HCT116 (cell line): ENCODE results near the gene PCDHGA7. TPM values are rescaled to one million over a fixed set of nuclear protein-coding genes. Genes with fewer than 3 reads are reported as not detected.

ENCODE experiments used
- ATAC-seq: fragments of 200-7000 bp; cut with Tn5 transposase; 2 replicates; pipeline ENCODE4 v1.9.1; 2020; ENCODE audit warnings: mild to moderate bottlenecking, moderate library complexity
- BruUV-seq: library from RNA; stranded (reverse); fragments of 400-500 nt; replicated peaks from 2 replicates; lab custom pipeline; 2021; lab: Mats Ljungman, UMichigan
- CTCF ChIA-PET: fragments of 300-600 bp; sonication (Branson Sonifier 250); formaldehyde crosslinking; loops from one replicate; lab custom pipeline; 2021; ENCODE audit warnings: antibody characterized with exemption; lab: Charles Lee
- POLR2A ChIA-PET: fragments of 300-600, 350-600 bp; sonication (Branson Sonifier 250); formaldehyde crosslinking; loops from one replicate; lab custom pipeline; 2021; ENCODE audit warnings: antibody characterized with exemption; lab: Charles Lee
- RAD21 ChIA-PET, 2 experiments: fragments of 300-600 bp; sonication (Branson Sonifier 250); formaldehyde crosslinking; loops; one replicate each; lab custom pipeline; 2023; ENCODE audit warnings: low total read pairs in 2 of 2; ENCODE audit not compliant: uncharacterized antibody in 2 of 2, unreplicated experiment in 2 of 2, low non-redundant PET in 1 of 2; lab: Charles Lee
- DNase-seq: peaks from one replicate; pipeline ENCODE4 v3.0.0-alpha.2; 2010; ENCODE audit warnings: low read depth, low spot score
- H2AFZ ChIP-seq: fragments of 200-600 bp; shearing (Covaris generic), sonication (generic); 2 replicates; pipeline ENCODE4 v1.6.1; 2017; ENCODE audit warnings: low read depth, mixed run types, mixed read lengths, antibody characterized with exemption, low read length; ENCODE audit not compliant: poor library complexity, severe bottlenecking
- H3K27ac ChIP-seq: 2 replicates; pipeline ENCODE4 v1.5.1; 2012; ENCODE audit warnings: low read depth, low read length
- H3K27me3 ChIP-seq: fragments of 200-600 bp; sonication (generic); 2 replicates; pipeline ENCODE4 v1.6.1; 2016; ENCODE audit warnings: mixed run types, low read length, mixed read lengths; ENCODE audit not compliant: insufficient read depth
- H3K36me3 ChIP-seq, 2 experiments: fragments of 200-500 bp in 1 of 2; fragments of 200-600 bp in 1 of 2; sonication (Bioruptor generic) in 1 of 2; sonication (generic) in 1 of 2; 2 replicates each; pipeline versions ENCODE4 v1.5.1 to v1.6.1; 2014 to 2016; ENCODE audit warnings: low read length in 2 of 2, inconsistent platforms in 1 of 2, mixed read lengths in 1 of 2, mixed run types in 1 of 2; ENCODE audit not compliant: insufficient read depth in 2 of 2, control insufficient read depth in 1 of 2
- H3K4me1 ChIP-seq, 2 experiments: fragments of 200-600 bp in 1 of 2; sonication (generic) in 1 of 2; 2 replicates each; pipeline versions ENCODE4 v1.5.1 to v1.6.1; 2012 to 2017; ENCODE audit warnings: low read length in 2 of 2, inconsistent platforms in 1 of 2, mild to moderate bottlenecking in 1 of 2, mixed read lengths in 1 of 2, mixed run types in 1 of 2, moderate library complexity in 1 of 2; ENCODE audit not compliant: insufficient read depth in 2 of 2, control insufficient read depth in 1 of 2
- H3K4me2 ChIP-seq: fragments of 200-600 bp; sonication (generic); 2 replicates; pipeline ENCODE4 v1.6.1; 2017; ENCODE audit warnings: mixed run types, low read length, mixed read lengths
- H3K4me3 ChIP-seq, 2 experiments: fragments of 200-600 bp in 1 of 2; sonication (generic) in 1 of 2; replicated peaks in 1 of 2; 2 replicates each; pipeline ENCODE4 v1.5.1; 2011 to 2016; ENCODE audit warnings: low read length in 2 of 2, control low read depth in 1 of 2, low read depth in 1 of 2, mild to moderate bottlenecking in 1 of 2, mixed read lengths in 1 of 2, mixed run types in 1 of 2
- H3K79me2 ChIP-seq: fragments of 200-600 bp; sonication (generic); 2 replicates; pipeline ENCODE4 v1.6.1; 2017; ENCODE audit warnings: mild to moderate bottlenecking, mixed run types, low read length, moderate library complexity, mixed read lengths; ENCODE audit not compliant: insufficient read depth
- H3K9ac ChIP-seq: fragments of 200-600 bp; sonication (generic); 2 replicates; pipeline ENCODE4 v1.6.1; 2016; ENCODE audit warnings: low read length, mixed read lengths
- H3K9me2 ChIP-seq: fragments of 200-600 bp; sonication (generic), shearing (Covaris generic); 2 replicates; pipeline ENCODE4 v1.6.1; 2017; ENCODE audit warnings: mixed run types, mild to moderate bottlenecking, moderate library complexity; ENCODE audit not compliant: insufficient read depth
- H3K9me3 ChIP-seq, 2 experiments: fragments of 200-500 bp in 1 of 2; fragments of 200-600 bp in 1 of 2; sonication (Bioruptor generic) in 1 of 2; sonication (generic) in 1 of 2; 2 replicates each; pipeline ENCODE4 v1.6.1; 2014 to 2017; ENCODE audit warnings: low read length in 2 of 2, mixed read lengths in 2 of 2, inconsistent platforms in 1 of 2, low read depth in 1 of 2, mild to moderate bottlenecking in 1 of 2, mixed run types in 1 of 2, moderate library complexity in 1 of 2; ENCODE audit not compliant: control insufficient read depth in 1 of 2, insufficient read depth in 1 of 2
- H4K20me1 ChIP-seq: fragments of 200-600 bp; sonication (generic), shearing (Covaris generic); 2 replicates; pipeline ENCODE4 v1.6.1; 2017; ENCODE audit warnings: mixed run types, mild to moderate bottlenecking, moderate library complexity; ENCODE audit not compliant: insufficient read depth
- CEBPB ChIP-seq: IDR thresholded peaks from 2 replicates; pipeline ENCODE4 v1.6.1; 2012; ENCODE audit warnings: low read depth
- EGR1 ChIP-seq: IDR thresholded peaks from 2 replicates; pipeline ENCODE4 v1.6.1; 2012; ENCODE audit warnings: low read depth
- EZH2 ChIP-seq: fragments of 200-600 bp; sonication (generic); IDR thresholded peaks from 2 replicates; pipeline ENCODE4 v1.6.1; 2017; ENCODE audit warnings: antibody characterized with exemption, mixed run types
- JUND ChIP-seq: IDR thresholded peaks from 2 replicates; pipeline ENCODE4 v1.6.1; 2012
- POLR2AphosphoS5 ChIP-seq: IDR thresholded peaks from 2 replicates; pipeline ENCODE4 v1.6.1; 2011; ENCODE audit warnings: mild to moderate bottlenecking, low read depth, low read length, moderate library complexity
- RAD21 ChIP-seq: IDR thresholded peaks from 2 replicates; pipeline ENCODE4 v1.6.1; 2012; ENCODE audit warnings: low read depth, mild to moderate bottlenecking
- SIN3A ChIP-seq: IDR thresholded peaks from 2 replicates; pipeline ENCODE4 v1.6.1; 2012; ENCODE audit warnings: low read depth
- SP1 ChIP-seq: IDR thresholded peaks from 2 replicates; pipeline ENCODE4 v1.6.1; 2012; ENCODE audit warnings: low read depth
- TCF7L2 ChIP-seq: IDR thresholded peaks from 2 replicates; pipeline ENCODE4 v1.7.0; 2011; ENCODE audit warnings: borderline replicate concordance, inconsistent platforms; ENCODE audit not compliant: insufficient read depth, insufficient read length; ENCODE audit errors: extremely low read depth
- ZFX ChIP-seq: fragments of 450-650 bp; IDR thresholded peaks from 2 replicates; pipeline ENCODE4 v1.6.1; 2017
- ZNF274 ChIP-seq: fragments of 200-500 bp; sonication (Bioruptor generic); IDR thresholded peaks from 2 replicates; pipeline ENCODE4 v1.6.1; 2014; ENCODE audit warnings: mild to moderate bottlenecking, low read depth, low read length, inconsistent platforms
- intact Hi-C: fragments of 100-400 bp; cut with micrococcal nuclease; formaldehyde crosslinking; loops from 2 replicates; pipeline ENCODE4 v1.10.0; 2022
- total RNA-seq: library from RNA; stranded (reverse); gene quantifications from one replicate; pipeline ENCODE4 v1.2.1, GENCODE V29; 2021; ENCODE audit not compliant: unreplicated experiment
- TF ChIP-seq, protein P1 (sequence below), 3 experiments: fragments of 200-600 bp in 1 of 3; sonication (generic) in 1 of 3; IDR thresholded peaks in 2 of 3; conservative IDR thresholded peaks in 1 of 3; 2 replicates each; pipeline ENCODE4 v1.5.1; 2012 to 2017; ENCODE audit warnings: low read depth in 2 of 3, low read length in 2 of 3, antibody characterized with exemption in 1 of 3, borderline replicate concordance in 1 of 3, control low read depth in 1 of 3, mild to moderate bottlenecking in 1 of 3, mixed read lengths in 1 of 3, mixed run types in 1 of 3, moderate library complexity in 1 of 3; ENCODE audit not compliant: insufficient read depth in 1 of 3
- TF ChIP-seq, protein P2 (sequence below): IDR thresholded peaks from 2 replicates; pipeline ENCODE4 v1.6.1; 2012; ENCODE audit warnings: low read depth
- TF ChIP-seq, protein P3 (sequence below): IDR thresholded peaks from 2 replicates; pipeline ENCODE4 v1.6.1; 2012

The PCDHGA7 gene
- total RNA-seq, 1 experiment from 2014 or later = not detected

DNA sequence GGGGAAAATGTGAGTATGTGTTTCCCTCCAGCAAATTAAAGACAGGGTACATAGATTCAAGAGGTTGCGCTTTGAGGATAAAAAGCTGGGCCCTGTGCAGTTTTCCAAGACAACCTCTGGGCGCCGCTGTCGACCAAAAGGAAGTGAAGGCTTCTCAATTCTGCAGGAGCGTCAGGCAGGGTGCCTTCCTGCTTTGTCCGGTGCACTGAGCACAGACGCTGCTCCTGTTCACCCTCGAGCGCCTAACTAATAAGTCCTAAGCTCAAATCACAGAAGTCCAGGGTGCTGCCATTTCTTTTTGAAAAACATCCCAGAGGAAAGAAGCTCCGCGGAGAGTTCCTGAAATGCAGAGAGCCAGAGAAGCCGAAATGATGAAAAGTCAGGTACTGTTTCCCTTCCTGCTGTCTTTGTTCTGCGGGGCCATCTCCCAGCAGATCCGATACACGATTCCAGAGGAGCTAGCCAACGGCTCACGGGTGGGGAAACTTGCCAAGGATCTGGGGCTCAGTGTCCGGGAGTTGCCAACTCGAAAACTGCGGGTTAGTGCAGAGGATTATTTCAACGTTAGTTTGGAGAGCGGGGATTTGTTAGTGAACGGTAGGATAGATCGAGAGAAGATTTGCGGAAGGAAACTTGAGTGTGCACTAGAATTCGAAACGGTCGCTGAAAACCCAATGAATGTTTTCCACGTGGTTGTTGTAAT lies 32.5 kb upstream of the PCDHGA7 start, which contains the start of gene PCDHGB1:
TSS of gene PCDHGB1 (plus strand) at position 183 of the 703 bp plus-strand sequence. CDS start at position 345, 162 bp downstream.
- BruUV-seq = no TSS peak
- no peak within 1 kb of the TSS for H3K4me3 ChIP-seq
- no peaks in the 10 kb centered on the region; a peak in 1 of 4 replicates for H3K9me3 ChIP-seq
- no peak within 1 kb of the TSS for H2AFZ ChIP-seq
- H3K9ac ChIP-seq = no peak within 1 kb of the TSS
- no peaks in the 10 kb centered on the region for H3K9me2 ChIP-seq
- H3K4me2 ChIP-seq = no peak within 1 kb of the TSS
- ChIA-PET POLR2A (no interaction called here), RAD21 (no interaction called here), CTCF (interaction anchor here (0.6 to 1.5 kb wide), 3 partner anchors 8 to 217 kb away, joined by 3 to 4 read pairs (median 4); partner anchors contain the start of gene TAF7)
- DNase-seq = no peak
- no peaks in the 10 kb centered on the region for H3K4me1 ChIP-seq
- no peaks in the 10 kb centered on the region for H3K27me3 ChIP-seq
- no peaks in the 10 kb centered on the region for H3K79me2 ChIP-seq
- TF ChIP-seq RAD21 = peak; percentile 43
- TF ChIP-seq, protein P1, sequence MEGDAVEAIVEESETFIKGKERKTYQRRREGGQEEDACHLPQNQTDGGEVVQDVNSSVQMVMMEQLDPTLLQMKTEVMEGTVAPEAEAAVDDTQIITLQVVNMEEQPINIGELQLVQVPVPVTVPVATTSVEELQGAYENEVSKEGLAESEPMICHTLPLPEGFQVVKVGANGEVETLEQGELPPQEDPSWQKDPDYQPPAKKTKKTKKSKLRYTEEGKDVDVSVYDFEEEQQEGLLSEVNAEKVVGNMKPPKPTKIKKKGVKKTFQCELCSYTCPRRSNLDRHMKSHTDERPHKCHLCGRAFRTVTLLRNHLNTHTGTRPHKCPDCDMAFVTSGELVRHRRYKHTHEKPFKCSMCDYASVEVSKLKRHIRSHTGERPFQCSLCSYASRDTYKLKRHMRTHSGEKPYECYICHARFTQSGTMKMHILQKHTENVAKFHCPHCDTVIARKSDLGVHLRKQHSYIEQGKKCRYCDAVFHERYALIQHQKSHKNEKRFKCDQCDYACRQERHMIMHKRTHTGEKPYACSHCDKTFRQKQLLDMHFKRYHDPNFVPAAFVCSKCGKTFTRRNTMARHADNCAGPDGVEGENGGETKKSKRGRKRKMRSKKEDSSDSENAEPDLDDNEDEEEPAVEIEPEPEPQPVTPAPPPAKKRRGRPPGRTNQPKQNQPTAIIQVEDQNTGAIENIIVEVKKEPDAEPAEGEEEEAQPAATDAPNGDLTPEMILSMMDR (IDR thresholded peaks at IDR 0.05 in 2 of 3, conservative IDR thresholded peaks at IDR 0.05 in 1 of 3; ENCODE audit: borderline replicate concordance in 1 of 3, insufficient read depth in 1 of 3, low read depth in 2 of 3, low read length in 2 of 3) = peak; percentile 29 to 42 (median 40); a peak in 5 of 6 replicates
- TF ChIP-seq TCF7L2 = no peak
- no peak within 1 kb of the TSS for H3K27ac ChIP-seq
- intact Hi-C loops = no loop called here
- H3K36me3 ChIP-seq = no peaks in the 10 kb centered on the region
- no peaks in the 10 kb centered on the region for H4K20me1 ChIP-seq
- ATAC-seq = peak; percentile 49

DNA sequence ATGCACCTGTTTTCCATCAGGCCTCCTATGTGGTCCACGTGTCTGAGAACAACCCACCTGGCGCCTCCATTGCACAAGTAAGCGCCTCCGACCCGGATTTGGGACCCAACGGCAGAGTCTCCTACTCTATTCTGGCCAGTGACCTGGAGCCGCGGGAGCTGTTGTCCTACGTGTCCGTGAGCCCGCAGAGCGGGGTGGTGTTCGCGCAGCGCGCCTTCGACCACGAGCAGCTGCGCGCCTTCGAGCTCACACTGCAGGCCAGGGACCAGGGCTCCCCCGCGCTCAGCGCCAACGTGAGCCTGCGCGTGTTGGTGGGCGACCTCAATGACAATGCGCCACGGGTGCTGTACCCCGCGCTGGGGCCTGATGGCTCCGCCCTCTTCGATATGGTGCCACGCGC lies 31.0 kb upstream of the PCDHGA7 start:
- ChIA-PET RAD21 (no interaction called here), POLR2A (no interaction called here), CTCF (no interaction called here)
- Histone ChIP-seq H3K9me2 (no peaks in the 10 kb centered on the region), H3K4me3 (no peak overlapping the region), H3K36me3 (no peaks in the 10 kb centered on the region), H3K79me2 (no peaks in the 10 kb centered on the region), H3K9ac (no peak overlapping the region), H3K9me3 (no peaks in the 10 kb centered on the region; a peak in 1 of 4 replicates), H3K4me1 (no peaks in the 10 kb centered on the region), H2AFZ (no peak overlapping the region), H4K20me1 (no peaks in the 10 kb centered on the region), H3K27ac (no peak overlapping the region), H3K27me3 (no peaks in the 10 kb centered on the region), H3K4me2 (no peak overlapping the region)
- TF ChIP-seq CEBPB = no peak
- TF ChIP-seq SP1 = no peak
- TF ChIP-seq, protein P2, sequence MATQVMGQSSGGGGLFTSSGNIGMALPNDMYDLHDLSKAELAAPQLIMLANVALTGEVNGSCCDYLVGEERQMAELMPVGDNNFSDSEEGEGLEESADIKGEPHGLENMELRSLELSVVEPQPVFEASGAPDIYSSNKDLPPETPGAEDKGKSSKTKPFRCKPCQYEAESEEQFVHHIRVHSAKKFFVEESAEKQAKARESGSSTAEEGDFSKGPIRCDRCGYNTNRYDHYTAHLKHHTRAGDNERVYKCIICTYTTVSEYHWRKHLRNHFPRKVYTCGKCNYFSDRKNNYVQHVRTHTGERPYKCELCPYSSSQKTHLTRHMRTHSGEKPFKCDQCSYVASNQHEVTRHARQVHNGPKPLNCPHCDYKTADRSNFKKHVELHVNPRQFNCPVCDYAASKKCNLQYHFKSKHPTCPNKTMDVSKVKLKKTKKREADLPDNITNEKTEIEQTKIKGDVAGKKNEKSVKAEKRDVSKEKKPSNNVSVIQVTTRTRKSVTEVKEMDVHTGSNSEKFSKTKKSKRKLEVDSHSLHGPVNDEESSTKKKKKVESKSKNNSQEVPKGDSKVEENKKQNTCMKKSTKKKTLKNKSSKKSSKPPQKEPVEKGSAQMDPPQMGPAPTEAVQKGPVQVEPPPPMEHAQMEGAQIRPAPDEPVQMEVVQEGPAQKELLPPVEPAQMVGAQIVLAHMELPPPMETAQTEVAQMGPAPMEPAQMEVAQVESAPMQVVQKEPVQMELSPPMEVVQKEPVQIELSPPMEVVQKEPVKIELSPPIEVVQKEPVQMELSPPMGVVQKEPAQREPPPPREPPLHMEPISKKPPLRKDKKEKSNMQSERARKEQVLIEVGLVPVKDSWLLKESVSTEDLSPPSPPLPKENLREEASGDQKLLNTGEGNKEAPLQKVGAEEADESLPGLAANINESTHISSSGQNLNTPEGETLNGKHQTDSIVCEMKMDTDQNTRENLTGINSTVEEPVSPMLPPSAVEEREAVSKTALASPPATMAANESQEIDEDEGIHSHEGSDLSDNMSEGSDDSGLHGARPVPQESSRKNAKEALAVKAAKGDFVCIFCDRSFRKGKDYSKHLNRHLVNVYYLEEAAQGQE = no peak
- TF ChIP-seq ZFX = no peak
- TF ChIP-seq, protein P3, sequence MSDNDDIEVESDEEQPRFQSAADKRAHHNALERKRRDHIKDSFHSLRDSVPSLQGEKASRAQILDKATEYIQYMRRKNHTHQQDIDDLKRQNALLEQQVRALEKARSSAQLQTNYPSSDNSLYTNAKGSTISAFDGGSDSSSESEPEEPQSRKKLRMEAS = no peak
- no peak for TF ChIP-seq TCF7L2
- TF ChIP-seq EGR1 = no peak
- TF ChIP-seq RAD21 = no peak
- no peak for TF ChIP-seq EZH2
- no peak for TF ChIP-seq POLR2AphosphoS5
- TF ChIP-seq JUND = no peak
- TF ChIP-seq ZNF274 = no peak
- TF ChIP-seq SIN3A = no peak
- ATAC-seq = no peak
- DNase-seq = no peak
- intact Hi-C loops = no loop called here
- BruUV-seq = no TSS peak
